Stomach (tissue), 9 donors: ENCODE data around the gene SLC22A31. TPM values are rescaled to one million over a fixed set of nuclear protein-coding genes. Genes with fewer than 3 reads are reported as not detected.
A peak's percentile ranks its signal among the peaks of the same experiment; 100 is the strongest.

Experiments
- DNase-seq, 2 donors: peaks; one replicate each; pipeline versions ENCODE4 v3.0.0 to v3.0.0-alpha.2; 2013 to 2019
- H3K27ac ChIP-seq, 5 donors: fragments of 200-600 bp in 4 of 5; sonication (generic) in 4 of 5; one replicate each; pipeline ENCODE4 v1.5.1; 2013 to 2019; ENCODE audit warnings: mild to moderate bottlenecking in 1 of 5, moderate library complexity in 1 of 5
- H3K27me3 ChIP-seq, 3 donors: fragments of 200-600 bp; sonication (generic); one replicate each; pipeline ENCODE4 v1.5.1; 2017 to 2019; ENCODE audit warnings: mixed run types in 1 of 3
- H3K36me3 ChIP-seq, 4 donors: fragments of 200-600 bp; sonication (generic); 1 replicate in 3 of 4; 2 replicates in 1 of 4; pipeline ENCODE4 v1.5.1; 2016 to 2019
- H3K4me1 ChIP-seq, 4 donors: fragments of 200-600 bp; sonication (generic); one replicate each; pipeline ENCODE4 v1.5.1; 2016 to 2019
- H3K4me3 ChIP-seq, 4 donors: fragments of 200-600 bp; sonication (generic) in 3 of 4; one replicate each; pipeline ENCODE4 v1.5.1; 2016 to 2019; ENCODE audit warnings: mild to moderate bottlenecking in 1 of 4
- H3K9me3 ChIP-seq, 4 donors: fragments of 200-600 bp; sonication (generic); one replicate each; pipeline ENCODE4 v1.5.1; 2016 to 2019
- CTCF ChIP-seq, 7 experiments: fragments of 450-650 bp in 4 of 7; fragments of 200-600 bp in 3 of 7; sonication (generic) in 3 of 7; IDR thresholded peaks; one replicate each; pipeline ENCODE4 v1.5.1; 2016 to 2019; ENCODE audit warnings: antibody characterized with exemption in 7 of 7, control low read depth in 2 of 7, mild to moderate bottlenecking in 1 of 7
- EP300 ChIP-seq: sonication (generic); formaldehyde crosslinking; IDR thresholded peaks from one replicate; pipeline ENCODE4 v1.6.1; 2017; ENCODE audit warnings: antibody characterized with exemption
- POLR2A ChIP-seq, 4 donors: fragments of 450-650 bp; IDR thresholded peaks; one replicate each; pipeline ENCODE4 v1.6.1; 2016; ENCODE audit warnings: antibody characterized with exemption in 4 of 4, control low read depth in 2 of 4, mild to moderate bottlenecking in 1 of 4, moderate library complexity in 1 of 4
- POLR2AphosphoS5 ChIP-seq, 3 donors: sonication (generic); formaldehyde crosslinking; IDR thresholded peaks; one replicate each; pipeline ENCODE4 v1.6.1; 2016; ENCODE audit warnings: antibody characterized with exemption in 3 of 3
- WGBS, 5 donors: extraction: QIAGEN DNeasy Blood & Tissue Kit in 3 of 5; methylation state at CpG; one replicate each; pipeline versions ENCODE4 v1.1.5 to v1.1.7; 2013 to 2018; 5-methylcytosine and 5-hydroxymethylcytosine counted together
- intact Hi-C: fragments of 100-400 bp; cut with DNase I; formaldehyde crosslinking; loops from one replicate; pipeline ENCODE4 v1.15.1; 2023; ENCODE audit warnings: low total_unique reads
- polyA plus RNA-seq, 3 donors: library from polyadenylated mRNA; stranded (reverse); fragments of 200-250 nt; gene quantifications; one replicate each; pipeline ENCODE4 v1.2.3, GENCODE V29; 2013
- total RNA-seq, 5 donors: library from RNA; depleted of rRNA; stranded (reverse); fragments of >200 nt; gene quantifications; one replicate each; pipeline versions ENCODE4 v1.1.0 to v1.2.3, GENCODE V29; 2014 to 2016
- donor health status: healthy with polysubstance abuse.
- donor health status: Bipolar disorder and iron deficiency.
- donor health status: healthy.

SLC22A31 gene
- total and polyA plus RNA-seq, 8 donors: 1.4 to 6.4 (median 2.8) TPM; not detected in 4

DNA sequence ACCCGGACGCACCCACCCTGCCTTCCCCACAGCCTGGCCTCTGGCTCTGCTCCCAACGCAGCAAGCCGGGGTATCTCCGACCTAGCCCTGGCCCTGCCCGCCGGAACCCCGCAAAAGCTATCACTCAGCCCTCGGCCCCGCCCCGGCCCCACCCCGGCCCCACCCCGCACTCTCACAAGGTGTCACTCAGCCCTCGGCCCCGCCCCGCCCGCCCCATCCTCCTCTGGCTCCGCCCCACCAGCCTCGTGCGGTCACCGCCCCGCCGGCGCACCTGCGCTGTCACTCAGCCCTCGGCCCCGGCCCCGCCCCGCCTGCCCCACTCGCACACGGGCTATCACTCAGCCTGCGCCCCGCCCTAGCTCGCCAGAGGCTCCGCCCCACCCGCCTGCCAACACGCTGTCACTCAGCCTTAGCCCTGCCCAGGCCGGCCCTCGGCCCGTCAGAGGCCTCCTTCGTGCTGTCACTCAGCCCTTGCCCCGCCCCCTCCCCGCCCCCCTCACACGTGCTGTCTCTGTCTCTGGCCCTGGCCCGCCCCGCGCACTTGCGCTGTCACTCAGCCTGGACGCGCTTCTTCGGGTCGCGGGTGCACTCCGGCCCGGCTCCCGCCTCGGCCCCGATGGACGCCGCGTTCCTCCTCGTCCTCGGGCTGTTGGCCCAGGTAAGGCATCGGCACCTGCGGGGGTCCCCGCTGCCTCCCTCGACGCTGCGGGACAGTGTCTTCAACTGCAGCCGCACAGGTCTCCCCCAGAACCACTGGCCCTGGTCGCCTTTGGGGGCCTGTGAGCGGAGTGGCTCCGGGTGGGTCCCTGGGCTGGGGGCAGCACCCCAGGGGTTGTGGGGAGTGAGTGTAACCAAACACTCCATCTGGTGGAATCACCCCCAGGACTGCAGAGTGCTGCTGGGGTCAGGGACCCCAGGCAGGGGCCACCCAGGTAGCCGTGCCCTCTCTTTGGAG, 28.8 kb downstream of the SLC22A31 start, which contains the start of gene CDH15:
CDH15 (plus strand) TSS at position 533 of the 955 bp plus-strand sequence; CDS start at position 617, 84 bp downstream.
- WGBS, 5 donors: 3 to 8% (median 5%) methylated on average over 19 to 74 of the region's 74 CpGs
- peak; percentile 97 to 98 for DNase-seq
- no peak within 1 kb of the TSS for H3K27ac ChIP-seq
- H3K9me3 ChIP-seq: no peaks in the 10 kb centered on the region
- H3K36me3 ChIP-seq: no peaks in the 10 kb centered on the region
- H3K4me3 ChIP-seq: peak within 1 kb of the TSS; percentile 27 to 48 (median 31)
- intact Hi-C loops: loop anchor here (10.0 kb wide), 1 partner anchor 437 kb away; no protein-coding TSS in a partner anchor
- peaks cover 0 to 100% (median 46%) of the 10 kb centered on the region in 3 donors for H3K27me3 ChIP-seq
- TF ChIP-seq POLR2A (IDR thresholded peaks at IDR 0.05) (no peak), POLR2AphosphoS5 (IDR thresholded peaks at IDR 0.05) (no peak), CTCF (IDR thresholded peaks at IDR 0.05) (no peak), EP300 (no peak)
- H3K4me1 ChIP-seq: peaks cover 23 to 32% (median 29%) of the 10 kb centered on the region in 4 donors

DNA sequence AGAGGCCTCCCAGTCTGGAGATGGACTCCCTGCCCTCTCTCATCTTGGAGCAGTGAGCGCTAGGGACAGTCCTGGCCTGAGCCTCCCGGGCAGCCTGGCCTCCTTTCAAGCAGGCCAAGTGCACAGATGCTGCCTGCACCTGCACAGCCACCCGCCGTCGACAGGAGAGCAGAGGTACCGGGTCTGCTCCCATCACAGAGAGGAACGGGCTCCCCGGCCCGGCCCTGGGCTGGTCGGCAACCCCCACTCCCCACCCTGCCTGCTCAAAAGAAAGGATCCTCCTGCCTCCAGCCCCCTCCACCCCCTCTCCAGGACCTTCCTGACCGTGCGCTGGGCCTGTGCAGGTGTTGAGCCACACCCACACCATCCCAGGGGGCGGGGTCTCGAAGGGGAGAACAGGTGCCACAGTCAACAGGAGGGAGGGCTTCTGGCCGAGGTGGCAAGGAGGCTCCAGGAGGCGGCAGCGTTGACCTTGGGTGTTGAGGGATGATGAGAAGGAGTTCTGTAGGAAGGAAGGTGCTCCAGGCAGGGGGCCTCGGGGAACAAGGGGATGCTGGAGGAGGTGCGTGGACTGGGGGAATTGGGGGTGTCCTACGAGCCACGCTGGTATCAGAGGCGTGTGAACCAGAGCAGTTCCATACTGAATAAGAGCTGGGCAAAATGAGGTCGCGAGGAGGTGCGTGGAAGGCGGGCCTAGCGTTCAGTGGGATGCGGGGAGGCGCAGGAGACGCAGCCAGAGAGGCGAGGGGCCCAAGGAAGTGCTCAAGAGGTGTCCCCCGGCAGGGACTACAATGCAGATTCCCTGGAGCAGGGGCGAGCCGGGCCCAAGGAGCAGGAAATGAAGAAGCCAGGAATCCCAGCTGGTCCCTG, 29.8 kb downstream of the SLC22A31 start:
- peaks cover 0 to 96% (median 47%) of the 10 kb centered on the region in 3 donors for H3K27me3 ChIP-seq

GRCh38 chr16:89169778-89170177, 30.6 kb downstream of the SLC22A31 start:
- Histone ChIP-seq H3K4me1 (peaks cover 23 to 32% (median 29%) of the 10 kb centered on the region in 4 donors), H3K27me3 (peaks cover 0 to 96% (median 50%) of the 10 kb centered on the region in 3 donors), H3K9me3 (no peaks in the 10 kb centered on the region), H3K4me3 (no peak overlapping the region), H3K36me3 (no peaks in the 10 kb centered on the region), H3K27ac (no peak overlapping the region)
- intact Hi-C loops: loop anchor here (5.0 to 10.0 kb wide), 2 partner anchors 227 to 435 kb away; no protein-coding TSS in a partner anchor
- TF ChIP-seq POLR2AphosphoS5 (IDR thresholded peaks at IDR 0.05) (no peak), POLR2A (IDR thresholded peaks at IDR 0.05) (no peak), CTCF (IDR thresholded peaks at IDR 0.05) (no peak), EP300 (no peak)
- DNase-seq: no peak
- 70 to 88% (median 83%) methylated on average over 4 to 14 of the region's 14 CpGs for WGBS, 5 donors

More for the DNA sequence above, 29.8 kb downstream of the SLC22A31 start:
- no peak for TF ChIP-seq EP300
- no peak for TF ChIP-seq POLR2AphosphoS5 (IDR thresholded peaks at IDR 0.05)
- TF ChIP-seq POLR2A (IDR thresholded peaks at IDR 0.05): no peak
- TF ChIP-seq CTCF (IDR thresholded peaks at IDR 0.05): no peak
- intact Hi-C loops: loop anchor here (10.0 kb wide), 1 partner anchor 436 kb away; no protein-coding TSS in a partner anchor
- Histone ChIP-seq H3K9me3 (no peaks in the 10 kb centered on the region), H3K27ac (no peak overlapping the region), H3K4me3 (peak overlapping the region; percentile 27 to 48 (median 31)), H3K4me1 (peaks cover 23 to 32% (median 29%) of the 10 kb centered on the region in 4 donors), H3K36me3 (no peaks in the 10 kb centered on the region)
- WGBS, 5 donors: 6 to 9% (median 8%) methylated on average over 22 to 34 of the region's 34 CpGs
- peak; percentile 64 to 76 for DNase-seq
